Body of pancreas (tissue), 4 donors: ENCODE results near the gene ADSS1. TPM values are rescaled to one million over a fixed set of nuclear protein-coding genes. Genes with fewer than 3 reads are reported as not detected.

Source experiments
- ATAC-seq: fragments of 150-250 bp; one replicate; pipeline ENCODE4 v1.9.1; 2016
- DNase-seq, 4 donors: peaks; one replicate each; pipeline ENCODE4 v3.0.0-alpha.2; 2019
- H3K27ac ChIP-seq, 4 donors: fragments of 200-600 bp; sonication (generic); 1 replicate in 3 of 4; 2 replicates in 1 of 4; pipeline versions ENCODE4 v1.5.1 to v1.6.1; 2016 to 2019; ENCODE audit warnings: mild to moderate bottlenecking in 1 of 4, mixed read lengths in 1 of 4, moderate library complexity in 1 of 4
- H3K27me3 ChIP-seq, 2 donors: fragments of 200-600 bp; sonication (generic); one replicate each; pipeline ENCODE4 v1.6.0; 2016; ENCODE audit warnings: mild to moderate bottlenecking in 1 of 2
- H3K36me3 ChIP-seq, 2 donors: fragments of 200-600 bp; sonication (generic); replicated peaks in 1 of 2; 2 replicates each; pipeline ENCODE4 v1.5.1; 2016; ENCODE audit warnings: low read depth in 2 of 2; ENCODE audit not compliant: insufficient read depth in 1 of 2
- H3K4me1 ChIP-seq: fragments of 200-600 bp; sonication (generic); one replicate; pipeline ENCODE4 v1.6.0; 2016
- H3K4me3 ChIP-seq, 2 donors: fragments of 200-600 bp; sonication (generic); 1 replicate in 1 of 2; 2 replicates in 1 of 2; pipeline ENCODE4 v1.5.1; 2016 to 2019
- H3K9me3 ChIP-seq, 3 donors: fragments of 200-600 bp; sonication (generic); 1 replicate in 2 of 3; 2 replicates in 1 of 3; pipeline ENCODE4 v1.5.1; 2016
- POLR2A ChIP-seq, 3 donors: fragments of 450-650 bp; IDR thresholded peaks; one replicate each; pipeline ENCODE4 v1.6.1; 2016; ENCODE audit warnings: antibody characterized with exemption in 3 of 3, mild to moderate bottlenecking in 2 of 3
- WGBS, 2 donors: methylation state at CpG; one replicate each; pipeline ENCODE4 v1.1.5; 2017; 5-methylcytosine and 5-hydroxymethylcytosine counted together
- intact Hi-C: fragments of 100-400 bp; cut with DNase I; formaldehyde crosslinking; loops from one replicate; pipeline ENCODE4 v1.15.1; 2023
- total RNA-seq, 2 donors: library from RNA; depleted of rRNA; stranded (reverse); fragments of >200 nt; gene quantifications; one replicate each; pipeline ENCODE4 v1.1.0, GENCODE V29; 2016
- TF ChIP-seq, protein P1 (sequence below), 7 experiments: fragments of 450-650 bp in 4 of 7; fragments of 200-600 bp in 3 of 7; sonication (generic) in 3 of 7; IDR thresholded peaks; one replicate each; pipeline ENCODE4 v1.5.1; 2016 to 2019; ENCODE audit warnings: antibody characterized with exemption in 7 of 7

The ADSS1 gene
- total RNA-seq, 2 donors from 2014 or later, result 4.0 to 4.7 TPM

DNA sequence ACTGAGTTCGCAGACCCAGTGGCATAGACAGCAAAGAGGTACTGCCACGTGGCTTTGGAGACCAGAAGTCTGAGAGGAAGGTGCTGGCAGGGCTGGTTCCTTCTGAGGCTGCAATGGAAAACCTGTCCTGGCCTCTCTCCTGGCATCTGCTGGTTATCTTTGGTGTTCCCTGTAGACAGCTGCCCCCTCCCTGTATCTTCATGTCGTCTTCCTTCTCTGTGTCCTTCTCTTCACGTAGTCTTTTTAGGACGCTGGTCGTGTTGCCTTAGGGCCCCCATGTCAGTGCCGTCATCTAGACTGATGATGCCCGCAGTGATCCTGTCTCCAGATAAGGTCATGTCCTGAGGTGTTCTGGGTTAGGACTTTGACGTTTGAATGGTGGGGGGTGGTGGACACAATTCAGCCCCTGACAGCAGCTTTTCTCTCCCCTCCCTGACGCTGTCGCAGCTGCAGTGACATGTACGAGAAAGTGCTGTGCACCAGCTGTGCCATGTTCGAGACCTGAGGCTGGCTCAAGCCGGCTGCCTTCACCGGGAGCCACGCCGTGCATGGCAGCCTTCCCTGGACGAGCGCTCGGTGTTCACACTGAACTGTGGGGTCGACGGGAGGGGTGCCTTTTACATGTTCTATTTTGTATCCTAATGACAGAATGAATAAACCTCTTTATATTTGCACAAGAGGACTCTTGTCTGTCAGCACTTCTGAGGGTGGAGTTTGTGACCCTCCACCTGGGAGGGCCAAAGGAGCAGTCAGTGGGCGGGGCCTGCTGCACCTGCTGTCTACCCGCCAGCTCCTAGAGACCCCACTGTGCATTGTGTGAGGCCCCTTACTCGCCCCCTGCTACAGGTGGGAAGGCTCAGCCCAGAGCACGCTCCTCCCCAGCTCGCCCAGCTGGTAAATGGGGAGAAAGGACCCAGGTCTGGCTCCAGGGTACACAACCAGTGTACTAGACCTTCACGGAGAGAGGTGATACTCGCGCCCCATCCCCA lies 35.2 kb downstream of the ADSS1 start:
- H3K36me3 ChIP-seq, result no peaks in the 10 kb centered on the region
- no peak overlapping the region for H3K27ac ChIP-seq
- no peak for ATAC-seq
- H3K9me3 ChIP-seq, result no peaks in the 10 kb centered on the region
- no peaks in the 10 kb centered on the region for H3K27me3 ChIP-seq
- WGBS, 2 donors, result 80 to 84% methylated on average over 26 to 30 of the region's 30 CpGs
- intact Hi-C loops, result no loop called here
- DNase-seq, result no peak
- H3K4me1 ChIP-seq, result peaks cover 39% of the 10 kb centered on the region
- H3K4me3 ChIP-seq, result no peak overlapping the region
- TF ChIP-seq POLR2A (IDR thresholded peaks at IDR 0.05), result no peak
- TF ChIP-seq, protein P1, sequence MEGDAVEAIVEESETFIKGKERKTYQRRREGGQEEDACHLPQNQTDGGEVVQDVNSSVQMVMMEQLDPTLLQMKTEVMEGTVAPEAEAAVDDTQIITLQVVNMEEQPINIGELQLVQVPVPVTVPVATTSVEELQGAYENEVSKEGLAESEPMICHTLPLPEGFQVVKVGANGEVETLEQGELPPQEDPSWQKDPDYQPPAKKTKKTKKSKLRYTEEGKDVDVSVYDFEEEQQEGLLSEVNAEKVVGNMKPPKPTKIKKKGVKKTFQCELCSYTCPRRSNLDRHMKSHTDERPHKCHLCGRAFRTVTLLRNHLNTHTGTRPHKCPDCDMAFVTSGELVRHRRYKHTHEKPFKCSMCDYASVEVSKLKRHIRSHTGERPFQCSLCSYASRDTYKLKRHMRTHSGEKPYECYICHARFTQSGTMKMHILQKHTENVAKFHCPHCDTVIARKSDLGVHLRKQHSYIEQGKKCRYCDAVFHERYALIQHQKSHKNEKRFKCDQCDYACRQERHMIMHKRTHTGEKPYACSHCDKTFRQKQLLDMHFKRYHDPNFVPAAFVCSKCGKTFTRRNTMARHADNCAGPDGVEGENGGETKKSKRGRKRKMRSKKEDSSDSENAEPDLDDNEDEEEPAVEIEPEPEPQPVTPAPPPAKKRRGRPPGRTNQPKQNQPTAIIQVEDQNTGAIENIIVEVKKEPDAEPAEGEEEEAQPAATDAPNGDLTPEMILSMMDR (IDR thresholded peaks at IDR 0.05), result no peak

DNA sequence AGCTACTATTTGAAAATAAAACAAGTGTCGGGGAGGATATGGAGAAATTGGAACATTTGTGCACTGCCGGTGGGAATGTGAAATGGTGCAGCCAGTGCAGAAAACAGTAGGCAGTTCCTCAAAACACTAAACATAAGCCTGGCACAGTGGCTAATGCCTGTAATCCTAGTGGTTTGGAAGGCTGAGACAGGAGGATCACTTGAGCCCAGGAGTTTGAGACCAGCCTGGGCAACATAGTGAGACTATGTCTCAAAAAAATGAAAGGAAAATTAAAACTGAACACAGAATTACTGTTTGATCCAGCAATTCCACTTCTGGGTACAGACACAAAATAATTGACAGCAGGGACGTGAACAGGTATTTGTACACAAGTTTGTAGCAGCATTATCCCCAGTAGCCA lies 41.5 kb downstream of the ADSS1 start:
- Histone ChIP-seq H3K4me1 (peaks cover 9% of the 10 kb centered on the region), H3K27me3 (no peaks in the 10 kb centered on the region), H3K36me3 (no peaks in the 10 kb centered on the region), H3K4me3 (no peak overlapping the region), H3K27ac (no peak overlapping the region), H3K9me3 (no peaks in the 10 kb centered on the region)
- TF ChIP-seq POLR2A (IDR thresholded peaks at IDR 0.05), result no peak
- TF ChIP-seq, protein P1 (IDR thresholded peaks at IDR 0.05), result no peak
- DNase-seq (no peak), ATAC-seq (no peak)
- WGBS, 2 donors, result 93 to 100% methylated on average over 3 of the region's 3 CpGs
- intact Hi-C loops, result no loop called here

DNA sequence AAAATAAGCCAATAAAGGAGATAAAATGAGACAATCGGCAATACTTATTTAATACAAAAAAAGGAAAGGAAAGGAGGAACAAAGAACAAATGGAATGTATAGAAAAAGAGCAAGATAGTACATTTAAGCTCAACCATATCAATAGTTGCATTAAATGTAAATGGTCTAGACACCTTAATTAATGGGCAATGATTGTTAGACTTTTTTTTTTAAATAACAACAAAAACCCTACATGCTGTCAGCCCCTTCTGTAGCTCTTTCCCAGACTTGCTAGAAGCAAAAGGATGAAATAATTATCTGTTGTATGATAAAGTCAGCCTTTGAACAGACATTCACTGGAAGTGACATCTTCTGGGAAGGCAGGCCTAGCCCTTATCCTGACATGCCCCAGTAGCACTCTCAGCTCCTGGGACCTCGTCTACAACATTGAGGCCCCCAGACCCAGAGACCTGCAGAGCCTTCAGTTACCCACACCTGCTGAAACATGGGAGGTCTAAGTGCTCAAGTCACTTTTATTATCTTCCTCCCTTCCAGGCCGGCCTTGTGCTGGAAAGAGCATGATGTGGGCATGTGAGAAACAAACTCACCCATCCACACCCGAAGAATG lies 42.3 kb downstream of the ADSS1 start:
- no peak for ATAC-seq
- WGBS, 2 donors, result 94 to 98% methylated on average over 4 of the region's 4 CpGs
- no peak for DNase-seq
- intact Hi-C loops, result no loop called here
- no peak overlapping the region for H3K4me3 ChIP-seq
- H3K4me1 ChIP-seq, result peaks cover 9% of the 10 kb centered on the region
- TF ChIP-seq, protein P1 (IDR thresholded peaks at IDR 0.05), result no peak
- no peak for TF ChIP-seq POLR2A (IDR thresholded peaks at IDR 0.05)
- H3K27ac ChIP-seq, result no peak overlapping the region
- H3K9me3 ChIP-seq, result no peaks in the 10 kb centered on the region
- no peaks in the 10 kb centered on the region for H3K27me3 ChIP-seq
- peaks cover 0 to 3% of the 10 kb centered on the region in 2 donors for H3K36me3 ChIP-seq

DNA sequence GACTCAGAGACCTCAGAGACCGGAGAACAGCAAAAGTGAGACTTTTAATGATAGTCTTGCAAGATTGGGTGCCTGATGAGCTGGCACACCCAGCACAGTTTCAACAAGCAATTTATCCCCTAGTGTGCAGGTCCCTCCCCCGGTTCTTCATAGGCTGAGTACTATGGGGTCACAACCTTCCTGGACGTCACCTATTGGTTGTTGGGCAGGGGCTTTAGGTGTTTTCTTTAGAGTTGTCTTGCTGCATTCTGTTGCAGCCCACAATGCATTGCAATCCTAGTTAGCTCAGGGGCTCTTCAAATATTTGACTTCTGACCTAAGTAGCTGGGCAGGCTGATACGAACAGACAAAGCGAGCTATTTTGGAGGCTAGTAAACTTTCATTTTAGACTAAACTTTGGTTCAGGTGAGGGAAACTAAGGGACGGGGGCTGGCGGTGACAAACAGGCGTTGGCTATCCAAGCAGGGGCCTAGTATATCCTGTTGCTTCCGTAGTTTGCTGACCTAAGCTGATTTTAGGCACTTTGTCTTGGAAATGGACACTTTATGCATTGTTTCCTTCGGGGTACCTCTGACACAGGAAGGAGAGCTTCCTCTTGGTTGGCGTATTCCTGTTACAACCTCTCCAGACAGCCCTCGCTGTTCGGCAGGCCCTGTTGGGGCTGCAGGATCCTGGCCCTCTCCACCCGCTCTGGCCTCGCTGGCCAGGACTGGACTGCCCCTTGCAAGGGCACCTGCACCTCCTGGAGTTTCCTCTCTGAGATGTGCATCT lies 43.0 kb downstream of the ADSS1 start:
- Histone ChIP-seq H3K4me3 (no peak overlapping the region), H3K9me3 (no peaks in the 10 kb centered on the region), H3K27ac (no peak overlapping the region), H3K27me3 (no peaks in the 10 kb centered on the region), H3K4me1 (peaks cover 9% of the 10 kb centered on the region), H3K36me3 (peaks cover 4% of the 10 kb centered on the region in 2 donors)
- intact Hi-C loops, result no loop called here
- 75 to 84% methylated on average over 12 to 15 of the region's 15 CpGs for WGBS, 2 donors
- TF ChIP-seq, protein P1 (IDR thresholded peaks at IDR 0.05), result no peak
- TF ChIP-seq POLR2A (IDR thresholded peaks at IDR 0.05), result no peak
- DNase-seq (no peak), ATAC-seq (no peak)
